Measurements from ENCODE around the gene OPN1MW.
"Not testable (repeated sequence)": the region's sequence is repeated elsewhere in the genome, so short reads cannot be mapped to it uniquely, and the experiment has no call there.

Gene OPN1MW

GRCh38 chrX:154209670-154210418 is 27.4 kb downstream of the OPN1MW start:
- DNase-seq (ENCODE audit: low read depth, low spot score), result not testable (repeated sequence)

- DNase-seq (ENCODE audit: low read depth, low spot score), result not testable (repeated sequence)
Observed at GRCh38 chrX:154211057-154211456, 28.7 kb downstream of the OPN1MW start.

- DNase-seq (ENCODE audit: low read depth, low spot score), result not testable (repeated sequence)
Observed at GRCh38 chrX:154211499-154211898, 29.1 kb downstream of the OPN1MW start.

GRCh38 chrX:154219456-154219855 is 37.1 kb downstream of the OPN1MW start, which contains the start of gene OPN1MW2:
OPN1MW2 (plus strand) TSS chrX:154219756; CDS start chrX:154219816, 60 bp downstream.
- DNase-seq (ENCODE audit: low read depth, low spot score), result not testable (repeated sequence)

GRCh38 chrX:154225292-154225691 is 42.9 kb downstream of the OPN1MW start:
- not testable (repeated sequence) for DNase-seq (ENCODE audit: low read depth, low spot score)

GRCh38 chrX:154226706-154227105 is 44.3 kb downstream of the OPN1MW start:
- DNase-seq (ENCODE audit: low read depth, low spot score), result not testable (repeated sequence)

- not testable (repeated sequence) for DNase-seq (ENCODE audit: low read depth, low spot score)
Observed at GRCh38 chrX:154231443-154231842, 49.0 kb downstream of the OPN1MW start.

- not testable (repeated sequence) for DNase-seq (ENCODE audit: low read depth, low spot score)
Observed at GRCh38 chrX:154233620-154234019, 51.2 kb downstream of the OPN1MW start.

- not testable (repeated sequence) for DNase-seq (ENCODE audit: low read depth, low spot score)
Observed at GRCh38 chrX:154238939-154239559, 56.7 kb downstream of the OPN1MW start.

- not testable (repeated sequence) for DNase-seq (ENCODE audit: low read depth, low spot score)
Observed at GRCh38 chrX:154239982-154240503, 57.6 kb downstream of the OPN1MW start.
